H1 (cell line): Measurements from ENCODE around the gene TOP3A. TPM values are rescaled to one million over a fixed set of nuclear protein-coding genes. Genes with fewer than 3 reads are reported as not detected.

Source experiments
- ATF3 ChIP-seq: IDR thresholded peaks from 2 replicates; pipeline ENCODE4 v1.6.1; 2011; ENCODE audit warnings: low read depth, mild to moderate bottlenecking, low read length; ENCODE audit not compliant: insufficient read depth
- CHD2 ChIP-seq: IDR thresholded peaks from 2 replicates; pipeline ENCODE4 v1.6.1; 2012; ENCODE audit warnings: low read length, improper control_type of control experiment
- CTBP2 ChIP-seq: IDR thresholded peaks from 2 replicates; pipeline ENCODE4 v1.7.0; 2011; ENCODE audit warnings: borderline replicate concordance, mild to moderate bottlenecking, moderate library complexity, mixed read lengths, low read length; ENCODE audit not compliant: insufficient read depth, insufficient read length
- EGR1 ChIP-seq: IDR thresholded peaks from 2 replicates; pipeline ENCODE4 v1.6.1; 2011; ENCODE audit warnings: low read depth, low read length, borderline replicate concordance
- FOSL1 ChIP-seq: IDR thresholded peaks from 2 replicates; pipeline ENCODE4 v1.6.1; 2011; ENCODE audit warnings: mild to moderate bottlenecking, low read depth, low read length, moderate library complexity; ENCODE audit not compliant: insufficient read depth
- GABPA ChIP-seq: IDR thresholded peaks from 2 replicates; pipeline ENCODE4 v1.6.1; 2011; ENCODE audit warnings: mild to moderate bottlenecking, low read length, moderate library complexity, borderline replicate concordance; ENCODE audit not compliant: insufficient read depth
- KDM4A ChIP-seq: IDR thresholded peaks from one replicate; pipeline ENCODE4 v1.7.1; 2012; ENCODE audit warnings: low read depth, mild to moderate bottlenecking, moderate library complexity, low read length, inconsistent platforms; ENCODE audit not compliant: severe bottlenecking
- MAFK ChIP-seq: IDR thresholded peaks from 2 replicates; pipeline ENCODE4 v1.6.1; 2012; ENCODE audit warnings: low read depth, mild to moderate bottlenecking, improper control_type of control experiment, low read length
- NRF1 ChIP-seq: IDR thresholded peaks from 2 replicates; pipeline ENCODE4 v1.6.1; 2011; ENCODE audit warnings: mild to moderate bottlenecking, low read depth, low read length, improper control_type of control experiment
- PHF8 ChIP-seq: fragments of 200-600 bp; sonication (generic); conservative IDR thresholded peaks from 2 replicates; pipeline ENCODE4 v1.7.1; 2012; ENCODE audit warnings: low read depth, mild to moderate bottlenecking, inconsistent platforms, low read length, moderate library complexity
- RBBP5 ChIP-seq: IDR thresholded peaks from 2 replicates; pipeline ENCODE4 v1.7.1; 2012; ENCODE audit warnings: low read depth, mild to moderate bottlenecking, inconsistent platforms, low read length, moderate library complexity, borderline replicate concordance
- SIN3A ChIP-seq, 2 experiments: IDR thresholded peaks in 1 of 2; conservative IDR thresholded peaks in 1 of 2; 2 replicates each; pipeline ENCODE4 v1.6.1; 2011 to 2012; ENCODE audit warnings: low read length in 2 of 2, improper control_type of control experiment in 1 of 2, low read depth in 1 of 2, mild to moderate bottlenecking in 1 of 2
- SP1 ChIP-seq: IDR thresholded peaks from 2 replicates; pipeline ENCODE4 v1.6.1; 2011; ENCODE audit warnings: low read depth, low read length
- SP2 ChIP-seq: IDR thresholded peaks from 2 replicates; pipeline ENCODE4 v1.6.1; 2012; ENCODE audit warnings: mild to moderate bottlenecking, low read length, inconsistent platforms
- SUZ12 ChIP-seq: fragments of 200-600 bp; sonication (generic); IDR thresholded peaks from 2 replicates; pipeline ENCODE4 v1.6.1; 2012; ENCODE audit warnings: mild to moderate bottlenecking, inconsistent platforms, low read length, moderate library complexity, mixed read lengths
- TAF1 ChIP-seq: IDR thresholded peaks from 2 replicates; pipeline ENCODE4 v1.6.1; 2011; ENCODE audit warnings: mild to moderate bottlenecking, low read depth, low read length
- TAF7 ChIP-seq: optimal IDR thresholded peaks from 2 replicates; pipeline ENCODE3; 2011; ENCODE audit warnings: low read depth, mild to moderate bottlenecking, inconsistent platforms, low read length, moderate library complexity, borderline replicate concordance
- TBP ChIP-seq: IDR thresholded peaks from 2 replicates; pipeline ENCODE4 v1.6.1; 2011; ENCODE audit warnings: low read depth, low read length, improper control_type of control experiment
- ZNF274 ChIP-seq: IDR thresholded peaks from 2 replicates; pipeline ENCODE4 v1.7.0; 2012; ENCODE audit warnings: low read length, borderline replicate concordance; ENCODE audit errors: extremely low read depth
- polyA plus RNA-seq, 7 experiments: library from polyadenylated mRNA; depleted of rRNA in 3 of 7; stranded (reverse) in 5 of 7; unstranded in 2 of 7; fragments of >200 nt in 5 of 7; fragments of 200-250 nt in 2 of 7; gene quantifications; 1 replicate in 5 of 7; 2 replicates in 1 of 7; 4 replicates in 1 of 7; pipeline versions ENCODE4 v1.2.1 to v1.2.3, GENCODE V29; 2011 to 2013; ENCODE audit warnings: missing spikeins in 2 of 7, mixed read lengths in 2 of 7
- total RNA-seq: library from RNA; stranded (reverse); fragmentation: NEBNext Ultra II Directional; extraction: Animal tissue kit (Norgen Biotek cat#: 25700); gene quantifications from 2 replicates; pipeline ENCODE4 v1.2.1, GENCODE V29; 2021
- TF ChIP-seq, protein P1 (sequence below), 3 experiments: IDR thresholded peaks; 1 replicate in 2 of 3; 2 replicates in 1 of 3; pipeline versions ENCODE4 v1.5.1 to v1.6.1; 2011; ENCODE audit warnings: low read length in 3 of 3, mild to moderate bottlenecking in 3 of 3, inconsistent platforms in 2 of 3, low read depth in 1 of 3, moderate library complexity in 1 of 3; ENCODE audit not compliant: insufficient read depth in 1 of 3; ENCODE audit errors: control extremely low read depth in 1 of 3

The TOP3A gene
- total and polyA plus RNA-seq, 2 of the 8 experiments (the other 6 are each of a cell fraction or from before 2014, with no cell fraction given) = 23.4 to 54.3 TPM

- TF ChIP-seq CHD2 = no peak; the same call in 1 of the 2 replicates
- TF ChIP-seq ATF3 = 0 out of 2 replicates have a peak, but pooled peaks have one; percentile 6
- TF ChIP-seq SIN3A (conservative IDR thresholded peaks at IDR 0.05 in 1 of 2, IDR thresholded peaks at IDR 0.05 in 1 of 2; ENCODE audit: low read depth in 1 of 2, low read length in 2 of 2) = peak; percentile 44 to 86; a peak in 2 of 4 replicates
- TF ChIP-seq, protein P1, sequence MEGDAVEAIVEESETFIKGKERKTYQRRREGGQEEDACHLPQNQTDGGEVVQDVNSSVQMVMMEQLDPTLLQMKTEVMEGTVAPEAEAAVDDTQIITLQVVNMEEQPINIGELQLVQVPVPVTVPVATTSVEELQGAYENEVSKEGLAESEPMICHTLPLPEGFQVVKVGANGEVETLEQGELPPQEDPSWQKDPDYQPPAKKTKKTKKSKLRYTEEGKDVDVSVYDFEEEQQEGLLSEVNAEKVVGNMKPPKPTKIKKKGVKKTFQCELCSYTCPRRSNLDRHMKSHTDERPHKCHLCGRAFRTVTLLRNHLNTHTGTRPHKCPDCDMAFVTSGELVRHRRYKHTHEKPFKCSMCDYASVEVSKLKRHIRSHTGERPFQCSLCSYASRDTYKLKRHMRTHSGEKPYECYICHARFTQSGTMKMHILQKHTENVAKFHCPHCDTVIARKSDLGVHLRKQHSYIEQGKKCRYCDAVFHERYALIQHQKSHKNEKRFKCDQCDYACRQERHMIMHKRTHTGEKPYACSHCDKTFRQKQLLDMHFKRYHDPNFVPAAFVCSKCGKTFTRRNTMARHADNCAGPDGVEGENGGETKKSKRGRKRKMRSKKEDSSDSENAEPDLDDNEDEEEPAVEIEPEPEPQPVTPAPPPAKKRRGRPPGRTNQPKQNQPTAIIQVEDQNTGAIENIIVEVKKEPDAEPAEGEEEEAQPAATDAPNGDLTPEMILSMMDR (IDR thresholded peaks at IDR 0.05; ENCODE audit: control extremely low read depth in 1 of 3, insufficient read depth in 1 of 3, low read depth in 1 of 3, low read length in 3 of 3) = no peak
- TF ChIP-seq CTBP2 = no peak
- TF ChIP-seq KDM4A = no peak
- TF ChIP-seq SUZ12 = no peak
- TF ChIP-seq TAF7 = peak; percentile 37
- TF ChIP-seq MAFK = no peak
- TF ChIP-seq SP2 = no peak
- peak; percentile 75 for TF ChIP-seq TAF1
- TF ChIP-seq NRF1 = no peak
- no peak for TF ChIP-seq FOSL1
- no peak for TF ChIP-seq ZNF274
- TF ChIP-seq GABPA = no peak
- TF ChIP-seq TBP = peak; percentile 41; the same call in 1 of the 2 replicates
- peak; percentile 90 for TF ChIP-seq EGR1
- peak; percentile 41; the same call in 1 of the 2 replicates for TF ChIP-seq SP1
- 0 out of 2 replicates have a peak, but pooled peaks have one; percentile 59 for TF ChIP-seq RBBP5
- TF ChIP-seq PHF8 = peak; percentile 55
These were observed 90.2 kb downstream of the TOP3A start (continued) for GRCh38 chr17:18224387-18225120.
